Measurements from ENCODE around the gene MIPEP. TPM values are rescaled to one million over a fixed set of nuclear protein-coding genes. Genes with fewer than 3 reads are reported as not detected.

MIPEP gene
- total RNA-seq, 1 donor from 2014 or later, result 49.7 TPM

GRCh38 chr13:23722726-23723453 lies 166.3 kb downstream of the MIPEP start:
- H3K27ac ChIP-seq (replicated peaks), result peak overlapping the region; percentile 40
- H3K36me3 ChIP-seq, result peaks cover 2% of the 10 kb centered on the region
- intact Hi-C loops (cut with micrococcal nuclease), result no loop called here
- no peaks in the 10 kb centered on the region for H3K9me3 ChIP-seq (replicated peaks)
- H3K4me3 ChIP-seq, result no peak overlapping the region
- H3K4me1 ChIP-seq, result peaks cover 13% of the 10 kb centered on the region
- H3K27me3 ChIP-seq (ENCODE audit: low read depth), result no peaks in the 10 kb centered on the region
- no peak for TF ChIP-seq CTCF (IDR thresholded peaks at IDR 0.05; ENCODE audit: borderline replicate concordance)
- no peak for DNase-seq

- intact Hi-C loops (cut with micrococcal nuclease), result no loop called here
- Histone ChIP-seq H3K27ac (replicated peaks) (no peak overlapping the region), H3K27me3 (ENCODE audit: low read depth) (no peaks in the 10 kb centered on the region), H3K4me3 (no peak overlapping the region), H3K4me1 (peaks cover 13% of the 10 kb centered on the region), H3K9me3 (replicated peaks) (no peaks in the 10 kb centered on the region), H3K36me3 (no peaks in the 10 kb centered on the region)
- no peak for TF ChIP-seq CTCF (IDR thresholded peaks at IDR 0.05; ENCODE audit: borderline replicate concordance)
- no peak for DNase-seq
These were observed 170.2 kb downstream of the MIPEP start for GRCh38 chr13:23718996-23719395.

- intact Hi-C loops (cut with micrococcal nuclease), result no loop called here
- no peak for TF ChIP-seq CTCF (IDR thresholded peaks at IDR 0.05; ENCODE audit: borderline replicate concordance)
- Histone ChIP-seq H3K27me3 (ENCODE audit: low read depth) (no peaks in the 10 kb centered on the region), H3K27ac (replicated peaks) (no peak overlapping the region), H3K4me1 (no peaks in the 10 kb centered on the region), H3K9me3 (replicated peaks) (peaks cover 17% of the 10 kb centered on the region), H3K4me3 (no peak overlapping the region), H3K36me3 (no peaks in the 10 kb centered on the region)
- DNase-seq, result no peak
These were observed 172.8 kb downstream of the MIPEP start for GRCh38 chr13:23716401-23716800.

GRCh38 chr13:23715762-23716235 lies 173.4 kb downstream of the MIPEP start:
- no peaks in the 10 kb centered on the region for H3K27me3 ChIP-seq (ENCODE audit: low read depth)
- no peaks in the 10 kb centered on the region for H3K36me3 ChIP-seq
- intact Hi-C loops (cut with micrococcal nuclease), result no loop called here
- no peak overlapping the region for H3K4me3 ChIP-seq
- DNase-seq, result no peak
- peaks cover 17% of the 10 kb centered on the region for H3K9me3 ChIP-seq (replicated peaks)
- peak; percentile 45 for TF ChIP-seq CTCF (IDR thresholded peaks at IDR 0.05; ENCODE audit: borderline replicate concordance)
- no peaks in the 10 kb centered on the region for H3K4me1 ChIP-seq
- H3K27ac ChIP-seq (replicated peaks), result no peak overlapping the region

- no peak overlapping the region for H3K27ac ChIP-seq (replicated peaks)
- H3K9me3 ChIP-seq (replicated peaks), result peaks cover 17% of the 10 kb centered on the region
- no peak overlapping the region for H3K4me3 ChIP-seq
- no peak for DNase-seq
- intact Hi-C loops (cut with micrococcal nuclease), result no loop called here
- no peak for TF ChIP-seq CTCF (IDR thresholded peaks at IDR 0.05; ENCODE audit: borderline replicate concordance)
- no peaks in the 10 kb centered on the region for H3K4me1 ChIP-seq
- no peaks in the 10 kb centered on the region for H3K36me3 ChIP-seq
- no peaks in the 10 kb centered on the region for H3K27me3 ChIP-seq (ENCODE audit: low read depth)
These were observed 174.0 kb downstream of the MIPEP start for GRCh38 chr13:23715092-23715761.

Measured in left ventricle myocardium inferior (tissue), 1 donor.